Activated CD4-positive, alpha-beta T cell treated with anti-CD3 and anti-CD28 coated beads, Interleukin-2, amount 10 ng/mL, durations not matched to agents 24 days and 14 days (primary cell): ENCODE measurements around the gene EYA2. TPM values are rescaled to one million over a fixed set of nuclear protein-coding genes. Genes with fewer than 3 reads are reported as not detected.

ENCODE experiments used
- DNase-seq: peaks from one replicate; pipeline ENCODE4 v3.0.0; 2022
- H3K27ac Mint-ChIP-seq: one replicate; pipeline ENCODE4 v1.8.0; 2022; ENCODE audit warnings: mild to moderate bottlenecking, mixed read lengths
- H3K27me3 Mint-ChIP-seq: one replicate; pipeline ENCODE4 v1.8.0; 2022; ENCODE audit warnings: mixed read lengths
- H3K36me3 Mint-ChIP-seq: one replicate; pipeline ENCODE4 v1.8.0; 2022; ENCODE audit warnings: low read depth, mild to moderate bottlenecking, mixed read lengths
- H3K4me1 Mint-ChIP-seq: one replicate; pipeline ENCODE4 v1.8.0; 2021; ENCODE audit warnings: mixed read lengths
- H3K4me3 Mint-ChIP-seq: one replicate; pipeline ENCODE4 v1.8.0; 2022; ENCODE audit warnings: mild to moderate bottlenecking, moderate library complexity, mixed read lengths
- H3K9me3 Mint-ChIP-seq: one replicate; pipeline ENCODE4 v1.8.0; 2021; ENCODE audit warnings: mixed read lengths
- intact Hi-C: fragments of 100-400 bp; cut with micrococcal nuclease; formaldehyde crosslinking; loops from one replicate; pipeline ENCODE4 v1.15.1; 2023
- total RNA-seq: library from RNA; stranded (reverse); gene quantifications from 2 replicates; pipeline ENCODE4 v1.2.3, GENCODE V29; 2022

Gene EYA2
- total RNA-seq, 1 donor from 2014 or later: not detected

DNA sequence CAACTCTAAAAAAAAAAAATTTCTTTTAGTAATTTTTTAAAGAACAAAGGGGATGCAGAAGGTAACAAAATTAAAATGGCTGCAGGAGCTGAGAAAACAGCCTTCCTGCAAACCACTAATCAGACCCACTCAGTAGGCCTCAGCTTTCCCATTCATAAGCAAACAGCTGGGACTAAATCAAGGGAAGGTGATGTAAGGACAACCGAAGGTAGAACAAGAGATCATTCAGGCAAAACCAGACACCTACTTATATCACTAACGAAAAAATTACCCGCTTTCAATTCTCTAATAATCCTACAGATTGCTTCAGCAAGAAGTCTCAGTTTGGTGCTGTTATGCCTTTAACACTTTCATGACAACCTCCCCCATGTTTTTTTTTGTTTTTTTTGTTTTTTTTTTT is 337.9 kb downstream of the EYA2 start:
- Mint-ChIP-seq H3K4me1 (peaks cover 1% of the 10 kb centered on the region), H3K27ac (no peak overlapping the region), H3K9me3 (no peaks in the 10 kb centered on the region), H3K27me3 (no peaks in the 10 kb centered on the region), H3K36me3 (peaks cover 52% of the 10 kb centered on the region), H3K4me3 (no peak overlapping the region)
- DNase-seq: no peak
- intact Hi-C loops: no loop called here

- H3K27me3 Mint-ChIP-seq: no peaks in the 10 kb centered on the region
- peaks cover 57% of the 10 kb centered on the region for H3K36me3 Mint-ChIP-seq
- no peak overlapping the region for H3K4me3 Mint-ChIP-seq
- intact Hi-C loops: no loop called here
- DNase-seq: no peak
- no peak overlapping the region for H3K27ac Mint-ChIP-seq
- H3K4me1 Mint-ChIP-seq: peaks cover 1% of the 10 kb centered on the region
- no peaks in the 10 kb centered on the region for H3K9me3 Mint-ChIP-seq
Observed at GRCh38 chr20:47233333-47234188, 338.9 kb downstream of the EYA2 start.

- peaks cover 1% of the 10 kb centered on the region for H3K4me1 Mint-ChIP-seq
- H3K9me3 Mint-ChIP-seq: no peaks in the 10 kb centered on the region
- peaks cover 58% of the 10 kb centered on the region for H3K36me3 Mint-ChIP-seq
- intact Hi-C loops: no loop called here
- no peak for DNase-seq
- no peak overlapping the region for H3K27ac Mint-ChIP-seq
- no peaks in the 10 kb centered on the region for H3K27me3 Mint-ChIP-seq
- H3K4me3 Mint-ChIP-seq: no peak overlapping the region
Observed at GRCh38 chr20:47235111-47235510, 340.5 kb downstream of the EYA2 start.

- no peak overlapping the region for H3K4me3 Mint-ChIP-seq
- peaks cover 1% of the 10 kb centered on the region for H3K4me1 Mint-ChIP-seq
- peaks cover 53% of the 10 kb centered on the region for H3K36me3 Mint-ChIP-seq
- H3K9me3 Mint-ChIP-seq: no peaks in the 10 kb centered on the region
- intact Hi-C loops: no loop called here
- DNase-seq: no peak
- H3K27me3 Mint-ChIP-seq: no peaks in the 10 kb centered on the region
- H3K27ac Mint-ChIP-seq: no peak overlapping the region
Observed at GRCh38 chr20:47235853-47236638, 341.4 kb downstream of the EYA2 start.

GRCh38 chr20:47236639-47236900 is 341.9 kb downstream of the EYA2 start:
- Mint-ChIP-seq H3K27ac (no peak overlapping the region), H3K4me1 (peaks cover 1% of the 10 kb centered on the region), H3K4me3 (no peak overlapping the region), H3K36me3 (peaks cover 51% of the 10 kb centered on the region), H3K9me3 (no peaks in the 10 kb centered on the region), H3K27me3 (no peaks in the 10 kb centered on the region)
- no peak for DNase-seq
- intact Hi-C loops: no loop called here

DNA sequence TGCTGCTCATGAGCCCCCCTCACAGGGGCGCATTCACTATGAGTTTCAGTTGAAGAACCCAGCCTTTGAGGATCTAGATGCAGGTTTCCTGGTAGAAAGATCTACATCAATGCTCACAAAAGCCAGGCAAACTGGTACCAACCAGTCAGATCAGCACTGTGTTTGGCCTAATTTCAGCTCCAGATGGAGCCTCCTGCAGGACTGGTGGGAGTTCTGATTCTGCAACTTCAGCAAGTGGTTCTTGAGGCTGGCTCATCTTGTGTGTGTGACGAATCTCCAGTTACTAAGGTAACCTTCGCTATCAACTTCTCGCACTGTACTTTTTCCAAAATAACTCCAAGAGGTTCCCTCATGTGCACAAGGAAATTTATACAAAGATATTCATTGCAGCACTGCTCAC is 343.1 kb downstream of the EYA2 start:
- H3K36me3 Mint-ChIP-seq: peaks cover 46% of the 10 kb centered on the region
- intact Hi-C loops: no loop called here
- DNase-seq: no peak
- no peak overlapping the region for H3K27ac Mint-ChIP-seq
- no peak overlapping the region for H3K4me3 Mint-ChIP-seq
- H3K9me3 Mint-ChIP-seq: no peaks in the 10 kb centered on the region
- H3K4me1 Mint-ChIP-seq: peaks cover 1% of the 10 kb centered on the region
- no peaks in the 10 kb centered on the region for H3K27me3 Mint-ChIP-seq

Other genes starting within 250 kb of the EYA2 start
- gene SLC13A3, start 243.4 kb upstream of the EYA2 start, total RNA-seq: not detected in 2 replicates
- 15.5 and 16.5 TPM in 2 replicates for gene TP53RK, start 205.4 kb upstream of the EYA2 start, total RNA-seq
- not detected in 2 replicates for gene SLC2A10, start 185.2 kb upstream of the EYA2 start, total RNA-seq